Fibroblast of pulmonary artery (primary cell): ENCODE measurements around the gene DSEL.

Source experiments
- DNase-seq: peaks from one replicate; pipeline ENCODE4 v3.0.0-alpha.2; 2010; ENCODE audit warnings: low read depth
- H3K4me3 ChIP-seq: replicated peaks from 2 replicates; pipeline ENCODE4 v1.5.1; 2011; ENCODE audit warnings: low read depth, mild to moderate bottlenecking, control low read depth, low read length, moderate library complexity
- CTCF ChIP-seq: IDR thresholded peaks from 2 replicates; pipeline ENCODE4 v1.5.1; 2011; ENCODE audit warnings: mild to moderate bottlenecking, control low read depth, low read length, inconsistent platforms; ENCODE audit errors: missing control alignments

Gene DSEL

GRCh38 chr18:67515942-67516538 is 480 bp downstream of the DSEL start:
- DNase-seq, result peak; percentile 90
- peak overlapping the region; percentile 88 for H3K4me3 ChIP-seq
- peak; percentile 76 for TF ChIP-seq CTCF

- TF ChIP-seq CTCF, result no peak
- peak; percentile 27 for DNase-seq
- peak overlapping the region; percentile 88 for H3K4me3 ChIP-seq
Observed at GRCh38 chr18:67514901-67515540, 1.5 kb downstream of the DSEL start.

DNA sequence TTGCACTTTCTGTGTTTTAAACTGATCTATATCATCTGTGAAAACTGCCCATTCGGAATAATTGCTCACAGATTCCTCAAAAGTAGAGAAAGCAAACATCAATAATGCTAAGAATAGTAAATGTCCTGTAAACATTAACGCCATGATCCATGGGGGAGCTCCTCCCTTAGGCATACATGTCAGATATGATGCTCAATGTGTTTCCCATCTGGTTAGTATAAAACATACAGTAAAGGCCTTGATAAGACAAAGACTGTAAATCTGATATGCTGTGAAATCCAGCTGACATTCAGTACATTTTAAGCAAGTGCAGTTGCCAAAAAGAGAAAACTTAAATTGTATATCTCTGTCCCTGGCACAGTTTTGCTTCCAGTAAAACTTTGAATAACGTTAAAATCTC is 2.1 kb downstream of the DSEL start:
- H3K4me3 ChIP-seq, result peak overlapping the region; percentile 88
- TF ChIP-seq CTCF, result no peak
- DNase-seq, result no peak

DNA sequence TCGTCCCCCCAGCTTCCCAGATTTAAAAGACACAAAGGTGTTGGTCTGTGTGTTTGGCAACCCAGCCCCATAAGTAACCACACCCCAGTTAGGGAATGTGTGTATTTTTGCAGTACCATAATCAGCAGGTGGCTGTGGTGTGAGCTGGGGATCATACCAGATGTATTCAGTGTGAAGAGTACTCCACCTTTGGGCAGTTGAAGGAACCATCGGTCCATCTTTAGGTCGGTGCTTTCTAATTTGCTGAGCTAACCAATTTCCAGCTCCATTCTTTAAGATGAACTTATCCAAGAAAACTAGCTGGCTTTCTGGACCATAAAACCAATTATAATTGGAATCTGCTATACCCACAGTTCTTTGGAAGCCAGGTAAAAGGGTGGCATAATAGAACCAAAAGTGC is 3.2 kb downstream of the DSEL start:
- DNase-seq, result peak; percentile 38
- peak; percentile 11 for TF ChIP-seq CTCF
- H3K4me3 ChIP-seq, result no peak overlapping the region

DNA sequence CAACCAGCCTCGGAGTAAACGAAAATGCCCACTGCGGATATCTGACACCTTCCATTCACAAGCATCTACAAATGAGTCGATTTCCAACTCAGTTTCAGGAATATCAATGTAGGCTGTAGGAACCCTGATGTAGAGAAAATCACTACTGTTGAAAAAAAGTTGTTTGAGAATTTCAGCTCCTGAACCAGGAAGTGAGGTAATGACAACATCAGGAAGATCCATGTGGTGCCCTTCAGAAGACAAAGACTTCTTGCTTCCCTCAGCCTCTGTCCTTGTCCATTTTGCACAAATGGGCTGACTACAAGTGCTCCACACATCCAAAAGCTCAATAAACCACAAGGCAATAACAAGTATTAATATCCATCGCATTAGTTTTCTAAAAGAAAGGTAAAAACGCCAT is 4.7 kb downstream of the DSEL start:
- DNase-seq, result no peak
- TF ChIP-seq CTCF, result no peak
- no peak overlapping the region for H3K4me3 ChIP-seq

DNA sequence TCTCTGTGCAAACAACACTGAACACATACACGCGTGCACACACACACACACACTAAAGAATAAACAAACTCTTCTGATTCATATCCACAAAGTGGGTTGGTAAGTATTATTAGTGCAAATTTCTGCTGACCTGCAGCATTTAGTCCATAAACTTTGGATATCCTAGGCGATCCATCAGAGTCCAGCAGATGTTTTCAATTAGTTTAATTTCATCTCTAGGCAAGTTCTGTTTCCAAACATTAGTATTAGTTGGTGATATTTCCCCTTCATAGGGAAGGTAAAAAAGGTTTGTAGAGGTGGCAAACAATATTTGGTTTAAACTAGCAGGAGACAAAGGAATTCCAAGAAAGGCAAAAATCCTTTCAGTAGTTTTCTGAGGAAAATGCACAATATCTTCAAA is 5.7 kb downstream of the DSEL start:
- no peak overlapping the region for H3K4me3 ChIP-seq
- DNase-seq, result no peak
- no peak for TF ChIP-seq CTCF

DNA sequence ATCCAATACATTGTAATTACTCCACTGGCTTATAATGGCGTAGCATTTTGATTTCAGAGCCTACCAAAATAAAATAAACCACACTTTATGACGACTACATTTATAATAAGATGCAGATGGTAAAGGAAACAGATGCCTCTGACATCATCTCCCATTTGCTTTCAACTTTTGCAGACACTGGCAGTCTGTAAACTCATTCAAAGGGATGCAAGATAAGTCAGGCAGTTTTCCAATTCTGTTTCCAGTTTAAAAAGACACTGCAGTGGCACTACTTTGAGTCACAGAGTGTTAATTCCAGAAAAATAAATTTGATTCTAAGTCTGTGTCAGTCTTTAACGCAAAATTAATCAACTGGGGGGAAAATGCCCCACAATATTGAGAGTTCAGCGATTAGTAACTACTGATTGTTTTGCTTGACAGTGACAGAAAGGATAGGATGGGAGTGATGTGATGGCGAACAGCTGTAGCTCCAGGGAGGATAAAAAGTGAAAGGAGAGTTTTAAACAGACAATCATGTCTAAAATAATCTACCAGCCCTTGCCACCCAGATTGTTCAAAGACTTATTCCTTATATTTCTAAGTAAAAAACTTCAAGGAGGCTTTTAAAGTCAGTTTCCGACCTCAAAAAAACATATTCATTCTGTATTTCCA is 6.7 kb downstream of the DSEL start:
- H3K4me3 ChIP-seq, result no peak overlapping the region
- peak; percentile 72 for DNase-seq
- no peak for TF ChIP-seq CTCF
